Measurements from ENCODE around the gene USP17L17. TPM values are rescaled to one million over a fixed set of nuclear protein-coding genes. Genes with fewer than 3 reads are reported as not detected.
"Not testable (repeated sequence)": the region's sequence is repeated elsewhere in the genome, so short reads cannot be mapped to it uniquely, and the experiment has no call there.

USP17L17 gene
- not detected for polyA plus RNA-seq (ENCODE audit: low read depth in 6 of 6)

- H3K36me3 Mint-ChIP-seq; DNase-seq; H3K27ac Mint-ChIP-seq; H3K4me3 Mint-ChIP-seq; ATAC-seq (ENCODE audit: low read depth in 2 of 2); H3K4me1 Mint-ChIP-seq; H3K9me3 Mint-ChIP-seq; H3K27me3 Mint-ChIP-seq: not testable (repeated sequence)
Measured at GRCh38 chr4:9243579-9243978, at the start of gene USP17L17. Gene USP17L17, plus strand, starts transcription at chr4:9243879. Its CDS starts 0 bp downstream, at chr4:9243879.

- H3K4me3 Mint-ChIP-seq; H3K9me3 Mint-ChIP-seq; H3K27me3 Mint-ChIP-seq; ATAC-seq (ENCODE audit: low read depth in 2 of 2); DNase-seq; H3K4me1 Mint-ChIP-seq; H3K27ac Mint-ChIP-seq; H3K36me3 Mint-ChIP-seq: not testable (repeated sequence)
Measured at GRCh38 chr4:9210357-9210756, 33.3 kb upstream of the USP17L17 start, which contains the start of gene USP17L10. Gene USP17L10, plus strand, starts transcription at chr4:9210657. Its CDS starts 0 bp downstream, at chr4:9210657.

- not testable (repeated sequence) for H3K36me3 Mint-ChIP-seq; DNase-seq; ATAC-seq (ENCODE audit: low read depth in 2 of 2); H3K4me3 Mint-ChIP-seq; H3K4me1 Mint-ChIP-seq; H3K27ac Mint-ChIP-seq; H3K9me3 Mint-ChIP-seq; H3K27me3 Mint-ChIP-seq
Measured at GRCh38 chr4:9214701-9215100, 29.0 kb upstream of the USP17L17 start.

- ATAC-seq (ENCODE audit: low read depth in 2 of 2); DNase-seq; H3K36me3 Mint-ChIP-seq; H3K27me3 Mint-ChIP-seq; H3K4me1 Mint-ChIP-seq; H3K27ac Mint-ChIP-seq; H3K9me3 Mint-ChIP-seq; H3K4me3 Mint-ChIP-seq: not testable (repeated sequence)
Measured at GRCh38 chr4:9215105-9215504, 28.6 kb upstream of the USP17L17 start, which contains the start of gene USP17L11. Gene USP17L11, plus strand, starts transcription at chr4:9215405. Its CDS starts 0 bp downstream, at chr4:9215405.

GRCh38 chr4:9219852-9220251, 23.8 kb upstream of the USP17L17 start, which contains the start of gene USP17L12:
Gene USP17L12, plus strand, starts transcription at chr4:9220152. Its CDS starts 0 bp downstream, at chr4:9220152.
- ATAC-seq (ENCODE audit: low read depth in 2 of 2); H3K4me3 Mint-ChIP-seq; H3K27ac Mint-ChIP-seq; DNase-seq; H3K36me3 Mint-ChIP-seq; H3K27me3 Mint-ChIP-seq; H3K4me1 Mint-ChIP-seq; H3K9me3 Mint-ChIP-seq: not testable (repeated sequence)

- not testable (repeated sequence) for H3K27ac Mint-ChIP-seq; ATAC-seq (ENCODE audit: low read depth in 2 of 2); H3K27me3 Mint-ChIP-seq; H3K9me3 Mint-ChIP-seq; H3K36me3 Mint-ChIP-seq; DNase-seq; H3K4me3 Mint-ChIP-seq; H3K4me1 Mint-ChIP-seq
Measured at GRCh38 chr4:9224596-9224995, 19.1 kb upstream of the USP17L17 start, which contains the start of gene USP17L13. Gene USP17L13, plus strand, starts transcription at chr4:9224896. Its CDS starts 0 bp downstream, at chr4:9224896.

- H3K27ac Mint-ChIP-seq; ATAC-seq (ENCODE audit: low read depth in 2 of 2); H3K4me3 Mint-ChIP-seq; H3K27me3 Mint-ChIP-seq; H3K36me3 Mint-ChIP-seq; DNase-seq; H3K4me1 Mint-ChIP-seq; H3K9me3 Mint-ChIP-seq: not testable (repeated sequence)
Measured at GRCh38 chr4:9230249-9230648, 13.4 kb upstream of the USP17L17 start.

- not testable (repeated sequence) for H3K4me1 Mint-ChIP-seq; H3K4me3 Mint-ChIP-seq; H3K27ac Mint-ChIP-seq; ATAC-seq (ENCODE audit: low read depth in 2 of 2); DNase-seq; H3K27me3 Mint-ChIP-seq; H3K9me3 Mint-ChIP-seq; H3K36me3 Mint-ChIP-seq
Measured at GRCh38 chr4:9234085-9234484, 9.6 kb upstream of the USP17L17 start, which contains the start of gene USP17L15. Gene USP17L15, plus strand, starts transcription at chr4:9234385. Its CDS starts 0 bp downstream, at chr4:9234385.

- not testable (repeated sequence) for ATAC-seq (ENCODE audit: low read depth in 2 of 2); H3K4me1 Mint-ChIP-seq; H3K36me3 Mint-ChIP-seq; H3K4me3 Mint-ChIP-seq; H3K27me3 Mint-ChIP-seq; H3K9me3 Mint-ChIP-seq; H3K27ac Mint-ChIP-seq; DNase-seq
Measured at GRCh38 chr4:9238461-9238860, 5.2 kb upstream of the USP17L17 start.

- not testable (repeated sequence) for DNase-seq; ATAC-seq (ENCODE audit: low read depth in 2 of 2); H3K4me1 Mint-ChIP-seq; H3K36me3 Mint-ChIP-seq; H3K4me3 Mint-ChIP-seq; H3K27ac Mint-ChIP-seq; H3K9me3 Mint-ChIP-seq; H3K27me3 Mint-ChIP-seq
Measured at GRCh38 chr4:9247953-9248680, 4.4 kb downstream of the USP17L17 start, which contains the start of gene USP17L18. Gene USP17L18, plus strand, starts transcription at chr4:9248630. Its CDS starts 0 bp downstream, at chr4:9248630.

GRCh38 chr4:9253078-9253477, 9.4 kb downstream of the USP17L17 start, which contains the start of gene USP17L19:
Gene USP17L19, plus strand, starts transcription at chr4:9253378. Its CDS starts 0 bp downstream, at chr4:9253378.
- DNase-seq; H3K27ac Mint-ChIP-seq; H3K4me3 Mint-ChIP-seq; H3K4me1 Mint-ChIP-seq; H3K27me3 Mint-ChIP-seq; H3K9me3 Mint-ChIP-seq; H3K36me3 Mint-ChIP-seq; ATAC-seq (ENCODE audit: low read depth in 2 of 2): not testable (repeated sequence)

- not testable (repeated sequence) for H3K4me3 Mint-ChIP-seq; DNase-seq; H3K9me3 Mint-ChIP-seq; H3K36me3 Mint-ChIP-seq; H3K4me1 Mint-ChIP-seq; H3K27ac Mint-ChIP-seq; H3K27me3 Mint-ChIP-seq; ATAC-seq (ENCODE audit: low read depth in 2 of 2)
Measured at GRCh38 chr4:9257824-9258223, 14.1 kb downstream of the USP17L17 start, which contains the start of gene USP17L20. Gene USP17L20, plus strand, starts transcription at chr4:9258124. Its CDS starts 0 bp downstream, at chr4:9258124.

- not testable (repeated sequence) for H3K9me3 Mint-ChIP-seq; H3K4me3 Mint-ChIP-seq; H3K4me1 Mint-ChIP-seq; ATAC-seq (ENCODE audit: low read depth in 2 of 2); DNase-seq; H3K27ac Mint-ChIP-seq; H3K36me3 Mint-ChIP-seq; H3K27me3 Mint-ChIP-seq
Measured at GRCh38 chr4:9262572-9262971, 18.9 kb downstream of the USP17L17 start, which contains the start of gene USP17L21. Gene USP17L21, plus strand, starts transcription at chr4:9262872. Its CDS starts 0 bp downstream, at chr4:9262872.

- not testable (repeated sequence) for H3K4me3 Mint-ChIP-seq; H3K4me1 Mint-ChIP-seq; H3K27ac Mint-ChIP-seq; DNase-seq; H3K9me3 Mint-ChIP-seq; ATAC-seq (ENCODE audit: low read depth in 2 of 2); H3K36me3 Mint-ChIP-seq; H3K27me3 Mint-ChIP-seq
Measured at GRCh38 chr4:9267319-9267718, 23.6 kb downstream of the USP17L17 start, which contains the start of gene USP17L22. Gene USP17L22, plus strand, starts transcription at chr4:9267619. Its CDS starts 0 bp downstream, at chr4:9267619.

All from naive B cell (primary cell).